Mesendoderm (in vitro differentiated cells): ENCODE data around the gene MLLT6.

Experiments
- DNase-seq: peaks from one replicate; pipeline ENCODE4 v3.0.0; 2013
- H2AK5ac ChIP-seq: 2 replicates; pipeline ENCODE4 v1.6.1; 2013; ENCODE audit warnings: low read length, inconsistent platforms
- H2BK120ac ChIP-seq: 2 replicates; pipeline ENCODE4 v1.6.1; 2013; ENCODE audit warnings: low read depth, mild to moderate bottlenecking, low read length, moderate library complexity, mixed read lengths
- H2BK15ac ChIP-seq: replicated peaks from 2 replicates; pipeline ENCODE4 v1.6.1; 2013; ENCODE audit warnings: low read depth, mild to moderate bottlenecking, moderate library complexity
- H2BK5ac ChIP-seq: 2 replicates; pipeline ENCODE4 v1.6.1; 2013; ENCODE audit warnings: low read length, inconsistent platforms
- H3K18ac ChIP-seq: 2 replicates; pipeline ENCODE4 v1.6.1; 2013; ENCODE audit warnings: mild to moderate bottlenecking, low read length, mixed read lengths
- H3K23ac ChIP-seq: one replicate; pipeline ENCODE4 v1.6.1; 2013; ENCODE audit warnings: low read length
- H3K27ac ChIP-seq: 2 replicates; pipeline ENCODE4 v1.5.1; 2013; ENCODE audit warnings: low read depth, mild to moderate bottlenecking, inconsistent platforms, low read length, moderate library complexity
- H3K27me3 ChIP-seq: 2 replicates; pipeline ENCODE4 v1.6.1; 2013; ENCODE audit warnings: low read length, control low read depth, mild to moderate bottlenecking, inconsistent platforms; ENCODE audit not compliant: insufficient read depth, poor library complexity
- H3K36me3 ChIP-seq: 2 replicates; pipeline ENCODE4 v1.6.1; 2013; ENCODE audit warnings: low read length, inconsistent platforms; ENCODE audit not compliant: control insufficient read depth, insufficient read depth
- H3K4ac ChIP-seq: one replicate; pipeline ENCODE4 v1.6.1; 2013; ENCODE audit warnings: low read depth, mild to moderate bottlenecking, low read length, moderate library complexity
- H3K4me1 ChIP-seq: 2 replicates; pipeline ENCODE4 v1.6.1; 2013; ENCODE audit warnings: low read depth, low read length, inconsistent platforms; ENCODE audit not compliant: control insufficient read depth
- H3K4me2 ChIP-seq: 2 replicates; pipeline ENCODE4 v1.6.1; 2013; ENCODE audit warnings: low read length
- H3K4me3 ChIP-seq: 2 replicates; pipeline ENCODE4 v1.5.1; 2013; ENCODE audit warnings: mild to moderate bottlenecking, low read length
- H3K56ac ChIP-seq: one replicate; pipeline ENCODE4 v1.6.1; 2013; ENCODE audit warnings: low read length
- H3K79me1 ChIP-seq: 2 replicates; pipeline ENCODE4 v1.6.1; 2013; ENCODE audit warnings: low read length, inconsistent platforms
- H3K79me2 ChIP-seq: 2 replicates; pipeline ENCODE4 v1.6.1; 2013; ENCODE audit warnings: mild to moderate bottlenecking, low read length; ENCODE audit not compliant: control insufficient read depth, insufficient read depth
- H3K9ac ChIP-seq: 2 replicates; pipeline ENCODE4 v1.6.1; 2013; ENCODE audit warnings: low read length, inconsistent platforms
- H4K5ac ChIP-seq: one replicate; pipeline ENCODE4 v1.6.1; 2013; ENCODE audit warnings: low read length
- H4K8ac ChIP-seq: one replicate; pipeline ENCODE4 v1.6.1; 2013; ENCODE audit warnings: low read depth, mild to moderate bottlenecking, control low read depth, low read length, moderate library complexity
- WGBS: extraction: QIAGEN DNeasy Blood & Tissue Kit; methylation state at CpG from one replicate; pipeline ENCODE4 v1.1.7; 2013; ENCODE audit warnings: low lambda C conversion rate, missing lambda C conversion rate; ENCODE audit not compliant: insufficient coverage; ENCODE audit errors: extremely low coverage; 5-methylcytosine and 5-hydroxymethylcytosine counted together

MLLT6 gene

DNA sequence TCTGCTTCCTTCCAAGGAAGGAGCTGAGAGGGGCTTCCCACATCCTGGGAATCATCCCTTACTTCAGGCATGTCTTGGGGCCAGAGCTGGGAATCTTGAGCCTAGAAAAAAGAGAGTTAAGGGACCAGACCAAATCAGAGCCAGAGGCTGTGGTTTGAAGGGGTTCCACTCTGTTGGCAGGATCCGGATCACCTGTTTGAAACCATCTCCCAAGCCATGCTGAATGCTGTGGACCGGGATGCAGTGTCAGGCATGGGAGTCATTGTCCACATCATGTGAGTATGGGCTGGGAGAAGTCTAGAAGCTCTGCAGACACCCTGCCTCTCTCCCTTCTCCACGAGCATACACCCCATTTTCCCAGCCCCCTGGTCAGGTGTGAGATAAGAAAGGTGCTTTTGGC lies 57.2 kb downstream of the MLLT6 start:
- Histone ChIP-seq H3K9ac (no peak overlapping the region), H3K23ac (no peak overlapping the region), H2BK15ac (no peak overlapping the region), H3K4me1 (no peaks in the 10 kb centered on the region), H2BK120ac (no peak overlapping the region), H4K8ac (no peak overlapping the region), H3K56ac (no peak overlapping the region), H2BK5ac (no peak overlapping the region), H3K4me2 (no peak overlapping the region), H3K36me3 (peaks cover 13% of the 10 kb centered on the region), H3K4ac (no peak overlapping the region), H2AK5ac (no peak overlapping the region), H3K27ac (no peak overlapping the region), H3K4me3 (no peak overlapping the region), H3K79me2 (no peaks in the 10 kb centered on the region), H3K79me1 (no peaks in the 10 kb centered on the region), H3K18ac (no peak overlapping the region), H3K27me3 (no peaks in the 10 kb centered on the region), H4K5ac (no peak overlapping the region)
- no peak for DNase-seq
- WGBS = no CpG with 5 or more reads among the region's 3 CpGs

GRCh38 chr17:38766341-38766740 lies 61.3 kb downstream of the MLLT6 start:
- Histone ChIP-seq H3K79me1 (no peaks in the 10 kb centered on the region), H2BK120ac (no peak overlapping the region), H3K9ac (no peak overlapping the region), H3K4ac (no peak overlapping the region), H4K8ac (no peak overlapping the region), H4K5ac (no peak overlapping the region), H3K4me3 (no peak overlapping the region), H3K27ac (no peak overlapping the region), H3K27me3 (no peaks in the 10 kb centered on the region), H3K4me1 (no peaks in the 10 kb centered on the region), H3K18ac (no peak overlapping the region), H3K36me3 (peaks cover 13% of the 10 kb centered on the region), H3K23ac (no peak overlapping the region), H3K56ac (no peak overlapping the region), H3K4me2 (no peak overlapping the region), H3K79me2 (no peaks in the 10 kb centered on the region), H2BK5ac (no peak overlapping the region), H2AK5ac (no peak overlapping the region), H2BK15ac (no peak overlapping the region)
- WGBS = no CpG with 5 or more reads among the region's 5 CpGs
- DNase-seq = no peak

DNA sequence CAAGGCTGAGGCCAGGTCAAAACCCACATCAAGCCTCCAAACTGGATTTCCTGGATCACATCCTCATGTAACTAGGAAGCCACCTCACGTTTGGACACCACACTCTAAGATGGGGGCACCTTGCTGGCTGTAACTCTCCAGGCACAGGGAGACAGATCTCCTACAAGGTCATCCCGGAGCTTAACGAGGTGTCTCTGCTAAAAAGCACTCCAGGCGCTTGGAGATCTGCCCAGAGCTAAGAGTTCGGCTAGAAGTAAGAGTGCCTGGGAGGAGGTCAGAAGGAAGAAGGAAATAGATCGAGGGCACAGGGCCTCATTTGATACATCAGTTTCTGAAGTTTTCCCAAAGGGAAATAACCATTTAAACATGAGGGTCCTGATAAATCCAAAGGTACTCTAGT lies 63.3 kb downstream of the MLLT6 start:
- Histone ChIP-seq H3K27ac (no peak overlapping the region), H3K4me3 (no peak overlapping the region), H3K56ac (no peak overlapping the region), H3K23ac (no peak overlapping the region), H3K36me3 (peaks cover 11% of the 10 kb centered on the region), H3K4ac (no peak overlapping the region), H3K4me2 (no peak overlapping the region), H3K79me2 (no peaks in the 10 kb centered on the region), H2BK120ac (no peak overlapping the region), H3K18ac (no peak overlapping the region), H3K27me3 (no peaks in the 10 kb centered on the region), H2AK5ac (no peak overlapping the region), H3K4me1 (no peaks in the 10 kb centered on the region), H2BK5ac (no peak overlapping the region), H3K9ac (no peak overlapping the region), H4K8ac (no peak overlapping the region), H3K79me1 (no peaks in the 10 kb centered on the region), H2BK15ac (no peak overlapping the region), H4K5ac (no peak overlapping the region)
- no peak for DNase-seq
- WGBS = no CpG with 5 or more reads among the region's 6 CpGs

- no peak overlapping the region for H2AK5ac ChIP-seq
- H2BK15ac ChIP-seq = no peak overlapping the region
- H3K4me1 ChIP-seq = no peaks in the 10 kb centered on the region
- no peak overlapping the region for H3K23ac ChIP-seq
- no peak overlapping the region for H3K27ac ChIP-seq
- no peak overlapping the region for H2BK120ac ChIP-seq
- no peaks in the 10 kb centered on the region for H3K79me2 ChIP-seq
- no peak overlapping the region for H2BK5ac ChIP-seq
- H3K9ac ChIP-seq = no peak overlapping the region
- no peak overlapping the region for H3K18ac ChIP-seq
- no peak overlapping the region for H4K8ac ChIP-seq
- no peak overlapping the region for H3K56ac ChIP-seq
- no peaks in the 10 kb centered on the region for H3K79me1 ChIP-seq
- H3K27me3 ChIP-seq = no peaks in the 10 kb centered on the region
- H3K4me3 ChIP-seq = no peak overlapping the region
- no peak for DNase-seq
- H3K4me2 ChIP-seq = no peak overlapping the region
- H3K36me3 ChIP-seq = peaks cover 14% of the 10 kb centered on the region
- H4K5ac ChIP-seq = no peak overlapping the region
- H3K4ac ChIP-seq = no peak overlapping the region
Measured at GRCh38 chr17:38773258-38773657, 68.2 kb downstream of the MLLT6 start.

- Histone ChIP-seq H3K27ac (no peak overlapping the region), H2BK5ac (no peak overlapping the region), H3K4me1 (no peaks in the 10 kb centered on the region), H4K5ac (no peak overlapping the region), H3K23ac (no peak overlapping the region), H3K18ac (no peak overlapping the region), H3K27me3 (no peaks in the 10 kb centered on the region), H3K4ac (no peak overlapping the region), H3K9ac (no peak overlapping the region), H3K36me3 (peaks cover 25% of the 10 kb centered on the region), H2AK5ac (no peak overlapping the region), H4K8ac (no peak overlapping the region), H3K56ac (no peak overlapping the region), H3K79me2 (no peaks in the 10 kb centered on the region), H3K79me1 (no peaks in the 10 kb centered on the region), H2BK120ac (no peak overlapping the region), H3K4me3 (no peak overlapping the region), H2BK15ac (no peak overlapping the region), H3K4me2 (no peak overlapping the region)
- WGBS = no CpG with 5 or more reads among the region's 7 CpGs
- no peak for DNase-seq
Measured at GRCh38 chr17:38777641-38778250, 72.7 kb downstream of the MLLT6 start.
